ENCODE measurements around the gene PCMTD2. TPM values are rescaled to one million over a fixed set of nuclear protein-coding genes. Genes with fewer than 3 reads are reported as not detected.

Gene PCMTD2
- total and polyA plus RNA-seq, 2 of the 13 experiments (the other 11 are each of a cell fraction or from before 2014, with no cell fraction given) = 47.0 to 76.9 TPM

DNA sequence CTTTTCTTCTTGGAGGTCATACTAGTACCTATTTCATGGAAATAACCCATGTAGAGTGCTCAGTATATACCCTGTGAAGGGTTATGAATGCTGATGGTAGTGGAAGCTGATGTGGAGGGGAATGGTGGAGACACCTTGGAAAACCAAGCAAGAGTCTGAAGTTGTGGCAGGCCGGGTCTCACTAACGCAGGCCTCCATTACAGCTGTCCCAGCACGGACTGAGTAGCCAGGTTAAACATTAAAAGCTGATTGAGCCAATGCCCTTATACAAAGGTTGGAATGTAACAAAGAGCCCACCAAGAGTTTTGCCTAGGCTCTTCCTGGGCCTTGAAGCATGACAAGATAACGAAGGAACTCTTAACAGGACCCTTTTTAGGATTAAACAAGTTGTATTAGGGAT is 2.1 kb upstream of the PCMTD2 start (continued):
- TF ChIP-seq ZNF567 (CRISPR knock-in tag; IDR thresholded peaks at IDR 0.05; ENCODE audit: borderline replicate concordance) (0 out of 2 replicates have a peak, but pooled peaks have one; percentile 48), FOXP1 (IDR thresholded peaks at IDR 0.05) (no peak), FOXP1 (CRISPR knock-in tag; IDR thresholded peaks at IDR 0.05) (no peak), GPN1 (CRISPR knock-in tag; IDR thresholded peaks at IDR 0.05; ENCODE audit: borderline replicate concordance) (no peak), ZFP62 (CRISPR knock-in tag; IDR thresholded peaks at IDR 0.05) (no peak), ZBTB7A (CRISPR knock-in tag; IDR thresholded peaks at IDR 0.05) (no peak), ZNF614 (CRISPR knock-in tag; IDR thresholded peaks at IDR 0.05; ENCODE audit: borderline replicate concordance) (no peak), GTF2F1 (IDR thresholded peaks at IDR 0.05; ENCODE audit: low read length) (no peak), SOX6 (IDR thresholded peaks at IDR 0.05) (no peak), SOX6 (CRISPR knock-in tag; IDR thresholded peaks at IDR 0.05) (no peak), ZNF629 (CRISPR knock-in tag; conservative IDR thresholded peaks at IDR 0.05) (no peak), ZNF7 (CRISPR knock-in tag; IDR thresholded peaks at IDR 0.05) (no peak), RXRB (CRISPR knock-in tag; IDR thresholded peaks at IDR 0.05; ENCODE audit: borderline replicate concordance) (0 out of 2 replicates have a peak, but pooled peaks have one; percentile 7), JUND (CRISPR knock-in tag; IDR thresholded peaks at IDR 0.05) (no peak), PAF1 (CRISPR knock-in tag; IDR thresholded peaks at IDR 0.05) (no peak), SPEN (CRISPR knock-in tag; IDR thresholded peaks at IDR 0.05; ENCODE audit: low read depth) (no peak), FOXJ3 (CRISPR knock-in tag; IDR thresholded peaks at IDR 0.05; ENCODE audit: borderline replicate concordance) (0 out of 2 replicates have a peak, but pooled peaks have one; percentile 24), NKX3-1 (CRISPR knock-in tag; IDR thresholded peaks at IDR 0.05) (no peak), ZNF605 (CRISPR knock-in tag; IDR thresholded peaks at IDR 0.05) (no peak)
- TF ChIP-seq, protein P1, sequence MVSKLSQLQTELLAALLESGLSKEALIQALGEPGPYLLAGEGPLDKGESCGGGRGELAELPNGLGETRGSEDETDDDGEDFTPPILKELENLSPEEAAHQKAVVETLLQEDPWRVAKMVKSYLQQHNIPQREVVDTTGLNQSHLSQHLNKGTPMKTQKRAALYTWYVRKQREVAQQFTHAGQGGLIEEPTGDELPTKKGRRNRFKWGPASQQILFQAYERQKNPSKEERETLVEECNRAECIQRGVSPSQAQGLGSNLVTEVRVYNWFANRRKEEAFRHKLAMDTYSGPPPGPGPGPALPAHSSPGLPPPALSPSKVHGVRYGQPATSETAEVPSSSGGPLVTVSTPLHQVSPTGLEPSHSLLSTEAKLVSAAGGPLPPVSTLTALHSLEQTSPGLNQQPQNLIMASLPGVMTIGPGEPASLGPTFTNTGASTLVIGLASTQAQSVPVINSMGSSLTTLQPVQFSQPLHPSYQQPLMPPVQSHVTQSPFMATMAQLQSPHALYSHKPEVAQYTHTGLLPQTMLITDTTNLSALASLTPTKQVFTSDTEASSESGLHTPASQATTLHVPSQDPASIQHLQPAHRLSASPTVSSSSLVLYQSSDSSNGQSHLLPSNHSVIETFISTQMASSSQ (IDR thresholded peaks at IDR 0.05; ENCODE audit: low read depth) = peak; percentile 69
- TF ChIP-seq, protein P1 (CRISPR knock-in tag; IDR thresholded peaks at IDR 0.05; ENCODE audit: borderline replicate concordance) = peak; percentile 66; the same call in 1 of the 2 replicates
- TF ChIP-seq, protein P2, sequence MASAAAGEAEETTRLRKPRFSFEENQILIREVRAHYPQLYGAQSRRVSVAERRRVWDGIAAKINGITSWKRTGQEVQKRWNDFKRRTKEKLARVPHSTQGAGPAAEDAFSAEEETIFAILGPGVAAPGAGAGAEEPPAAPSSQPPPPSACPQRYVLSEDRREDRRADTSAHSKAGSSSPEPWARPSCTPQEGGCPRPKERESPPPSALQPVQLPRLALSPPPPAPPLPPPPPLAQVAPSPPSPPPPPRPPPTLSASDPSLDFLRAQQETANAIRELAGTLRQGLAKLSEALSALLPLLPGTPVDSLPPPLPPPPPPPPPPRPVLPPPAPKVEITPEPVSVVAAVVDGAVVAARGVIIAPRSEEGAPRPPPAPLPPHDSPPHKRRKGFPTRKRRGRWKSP (CRISPR knock-in tag; IDR thresholded peaks at IDR 0.05) = no peak
